Lung (tissue), 12 donors: ENCODE results near the gene SMU1. TPM values are rescaled to one million over a fixed set of nuclear protein-coding genes. Genes with fewer than 3 reads are reported as not detected.
A peak's percentile ranks its signal among the peaks of the same experiment; 100 is the strongest.

Experiments used
- ATAC-seq: fragments of 200-7000 bp; cut with Tn5 transposase; one replicate; pipeline ENCODE4 v1.9.1; 2020; ENCODE audit warnings: moderate number of reproducible peaks; ENCODE audit not compliant: insufficient read depth, low FRiP score
- DNase-seq, 3 donors: peaks; one replicate each; pipeline ENCODE4 v3.0.0-alpha.2; 2013 to 2017
- H3K27ac ChIP-seq, 2 donors: one replicate each; pipeline ENCODE4 v1.5.1; 2013; ENCODE audit warnings: mild to moderate bottlenecking in 2 of 2, moderate library complexity in 2 of 2, control low read depth in 1 of 2, inconsistent platforms in 1 of 2, low read depth in 1 of 2, low read length in 1 of 2
- H3K27me3 ChIP-seq, 3 donors: one replicate each; pipeline ENCODE4 v1.5.1; 2013; ENCODE audit warnings: low read length in 2 of 3; ENCODE audit not compliant: control insufficient read depth in 3 of 3, insufficient read depth in 3 of 3
- H3K36me3 ChIP-seq, 4 donors: one replicate each; pipeline ENCODE4 v1.5.1; 2013; ENCODE audit warnings: low read length in 4 of 4, mild to moderate bottlenecking in 1 of 4, moderate library complexity in 1 of 4; ENCODE audit not compliant: control insufficient read depth in 4 of 4, insufficient read depth in 4 of 4
- H3K4me1 ChIP-seq, 5 donors: one replicate each; pipeline ENCODE4 v1.5.1; 2013; ENCODE audit warnings: low read length in 5 of 5, mild to moderate bottlenecking in 2 of 5, moderate library complexity in 1 of 5; ENCODE audit not compliant: control insufficient read depth in 5 of 5, insufficient read depth in 5 of 5
- H3K4me3 ChIP-seq: one replicate; pipeline ENCODE4 v1.5.1; 2013; ENCODE audit warnings: mild to moderate bottlenecking, control low read depth, moderate library complexity
- H3K9ac ChIP-seq, 2 donors: one replicate each; pipeline ENCODE4 v1.5.1; 2013; ENCODE audit warnings: low read length in 2 of 2, control low read depth in 1 of 2; ENCODE audit not compliant: insufficient read depth in 1 of 2
- H3K9me3 ChIP-seq, 4 donors: one replicate each; pipeline ENCODE4 v1.5.1; 2013; ENCODE audit warnings: low read length in 3 of 4, mild to moderate bottlenecking in 1 of 4, moderate library complexity in 1 of 4; ENCODE audit not compliant: control insufficient read depth in 4 of 4, insufficient read depth in 3 of 4
- CTCF ChIP-seq: IDR thresholded peaks from 2 replicates; pipeline ENCODE4 v1.5.1; 2012; ENCODE audit warnings: mild to moderate bottlenecking; ENCODE audit errors: control extremely low read depth, extremely low read depth
- WGBS, 2 donors: extraction: QIAGEN DNeasy Blood & Tissue Kit; methylation state at CpG; one replicate each; pipeline ENCODE4 v1.1.7; 2013; 5-methylcytosine and 5-hydroxymethylcytosine counted together
- polyA plus RNA-seq, 2 donors: library from polyadenylated mRNA; stranded (reverse); fragments of 200-250 nt; gene quantifications; one replicate each; pipeline ENCODE4 v1.2.1, GENCODE V29; 2013
- total RNA-seq, 2 donors: library from RNA; depleted of rRNA in 1 of 2; stranded (reverse); fragments of >200 nt in 1 of 2; gene quantifications; one replicate each; pipeline ENCODE4 v1.2.1, GENCODE V29; 2014 to 2021
- donor health status: control.
- donor health status: control.
- donor health status: Bipolar disorder and iron deficiency.
- donor health status: healthy.
- donor health status: DM: yes; HTN: yes; CAD: no.

Gene SMU1
- total and polyA plus RNA-seq, 4 donors = 7.3 to 27.4 (median 14.8) TPM

- Histone ChIP-seq H3K4me1 (peaks cover 0 to 13% (median 10%) of the 10 kb centered on the region in 5 donors), H3K4me3 (no peak overlapping the region), H3K27ac (peak overlapping the region in 1 of 2 donors; percentile 65), H3K36me3 (peaks cover 0 to 3% (median 0%) of the 10 kb centered on the region in 4 donors), H3K9me3 (no peaks in the 10 kb centered on the region), H3K27me3 (no peaks in the 10 kb centered on the region), H3K9ac (no peak overlapping the region)
- TF ChIP-seq CTCF = no peak
- 68 to 80% methylated on average over 4 of the region's 4 CpGs for WGBS, 2 donors
- no peak for ATAC-seq
- DNase-seq = no peak
These were observed 29.9 kb upstream of the SMU1 start for GRCh38 chr9:33106372-33106771.

- Histone ChIP-seq H3K27ac (no peak overlapping the region), H3K4me1 (peaks cover 0 to 13% (median 10%) of the 10 kb centered on the region in 5 donors), H3K36me3 (peaks cover 0 to 3% (median 0%) of the 10 kb centered on the region in 4 donors), H3K27me3 (no peaks in the 10 kb centered on the region), H3K9ac (peak overlapping the region in 1 of 2 donors; percentile 1), H3K9me3 (no peaks in the 10 kb centered on the region), H3K4me3 (no peak overlapping the region)
- WGBS, 2 donors = 98 to 100% methylated on average over 1 of the region's 1 CpG
- no peak for ATAC-seq
- no peak for DNase-seq
- TF ChIP-seq CTCF = no peak
These were observed 29.5 kb upstream of the SMU1 start for GRCh38 chr9:33105959-33106358.

- Histone ChIP-seq H3K27me3 (no peaks in the 10 kb centered on the region), H3K9me3 (no peaks in the 10 kb centered on the region), H3K36me3 (peaks cover 0 to 3% (median 0%) of the 10 kb centered on the region in 4 donors), H3K27ac (no peak overlapping the region), H3K4me3 (no peak overlapping the region), H3K9ac (no peak overlapping the region), H3K4me1 (peaks cover 0 to 13% (median 10%) of the 10 kb centered on the region in 5 donors)
- DNase-seq = no peak
- no peak for ATAC-seq
- WGBS, 2 donors = 72 to 76% methylated on average over 5 of the region's 5 CpGs
- TF ChIP-seq CTCF = no peak
These were observed 29.0 kb upstream of the SMU1 start for GRCh38 chr9:33105504-33105903.

GRCh38 chr9:33104401-33104800 lies 27.9 kb upstream of the SMU1 start:
- H3K9ac ChIP-seq = no peak overlapping the region
- DNase-seq (no peak), ATAC-seq (no peak)
- H3K27ac ChIP-seq = no peak overlapping the region
- no peaks in the 10 kb centered on the region for H3K36me3 ChIP-seq
- 87 to 92% methylated on average over 7 of the region's 7 CpGs for WGBS, 2 donors
- H3K4me3 ChIP-seq = no peak overlapping the region
- H3K4me1 ChIP-seq = peaks cover 0 to 13% (median 10%) of the 10 kb centered on the region in 5 donors
- no peaks in the 10 kb centered on the region for H3K27me3 ChIP-seq
- TF ChIP-seq CTCF = no peak
- H3K9me3 ChIP-seq = no peaks in the 10 kb centered on the region
